HS-27A (cell line): Measurements from ENCODE around the gene LRRN1.

ENCODE experiments used
- DNase-seq: peaks from one replicate; pipeline ENCODE4 v3.0.0-alpha.2; 2012; ENCODE audit warnings: low read depth, missing footprints

LRRN1 gene

DNA sequence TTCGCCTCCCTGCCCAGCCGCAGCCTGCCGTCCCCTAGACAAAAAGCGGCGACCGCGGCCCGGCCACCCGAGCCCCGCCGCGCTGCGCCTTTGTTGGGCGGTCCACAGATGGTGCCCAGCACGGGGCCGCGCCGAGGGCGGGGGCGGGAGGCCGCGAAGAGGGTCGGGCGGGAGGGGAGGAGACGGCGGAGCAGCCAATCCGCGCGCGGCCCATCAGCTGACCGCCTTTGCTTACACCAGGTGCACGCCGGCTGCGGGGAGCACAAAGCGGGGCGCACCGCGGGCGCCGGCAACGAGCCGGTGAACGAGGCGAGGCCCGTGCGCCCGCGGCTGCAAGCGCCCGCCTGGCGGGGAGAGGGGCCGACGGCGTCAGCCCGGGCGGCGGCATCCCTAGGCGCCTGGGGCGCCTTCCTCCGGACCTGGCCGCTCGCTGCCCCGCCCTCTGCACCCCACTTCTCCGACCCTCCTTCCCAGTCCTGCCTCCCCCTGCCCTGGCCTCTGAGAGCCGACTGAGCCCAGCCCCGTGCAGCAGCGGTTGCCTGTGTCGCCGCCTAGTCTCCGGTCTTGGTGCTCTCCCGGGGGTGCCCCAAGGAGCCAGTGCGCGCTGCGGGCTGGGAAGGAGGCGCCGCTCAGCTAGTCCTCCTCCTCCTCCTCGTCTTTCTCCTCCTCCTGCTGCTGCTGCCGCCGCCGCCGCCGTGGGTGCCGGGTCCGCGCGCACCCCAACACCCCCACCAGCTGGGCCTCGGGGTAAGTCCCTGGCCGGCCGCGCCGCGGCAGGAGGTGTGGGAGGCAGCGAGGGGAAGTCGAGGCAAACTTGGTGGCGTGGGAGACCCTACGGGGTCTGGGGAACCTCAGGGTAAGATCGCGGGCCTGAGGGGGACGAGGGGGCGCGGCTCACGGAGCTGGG, at the start of gene LRRN1:
TSS of gene LRRN1 (plus strand) at position 259 of the 907 bp plus-strand sequence. CDS start 45,211 bp downstream, outside the sequence.
- DNase-seq, result no peak

GRCh38 chr3:3753416-3753815, 45.8 kb upstream of the LRRN1 start:
- DNase-seq, result no peak

DNA sequence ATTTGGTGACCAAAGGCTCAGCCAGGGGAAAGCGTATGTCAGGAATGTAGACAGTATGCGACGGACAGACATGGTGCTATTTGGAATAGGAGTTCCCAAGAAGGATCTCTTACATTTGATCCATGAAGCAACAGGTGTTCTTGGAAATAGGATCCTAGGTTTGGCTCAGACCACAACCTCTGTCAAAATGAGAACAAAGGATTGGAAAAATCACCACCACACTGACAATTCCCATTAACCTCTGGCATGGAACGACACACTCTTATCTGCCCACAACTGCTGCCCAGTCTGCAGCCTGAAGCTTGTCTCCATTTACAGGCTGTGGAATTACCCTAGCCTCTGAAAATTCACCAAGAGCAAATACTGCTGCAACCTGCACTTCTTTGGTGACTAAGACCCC, 33.6 kb upstream of the LRRN1 start:
- no peak for DNase-seq

DNA sequence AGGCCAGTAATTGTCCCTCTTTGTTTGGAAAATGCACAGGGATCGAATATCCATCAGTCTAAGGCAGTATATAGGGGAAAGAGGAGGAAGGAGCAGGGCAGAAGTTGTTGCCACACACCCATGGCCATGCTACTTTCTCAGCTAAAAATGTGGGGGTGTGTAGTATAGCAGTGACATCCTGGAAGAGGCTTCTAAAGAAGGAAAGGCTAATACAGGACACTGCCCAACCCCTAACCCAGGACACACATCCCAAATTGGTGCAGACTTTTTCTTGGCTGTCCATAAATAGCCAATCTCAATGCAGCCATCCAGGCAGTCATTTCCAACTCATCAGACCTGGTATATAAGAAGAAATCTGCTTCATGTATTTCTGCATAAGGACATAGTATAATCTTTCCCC, 33.1 kb upstream of the LRRN1 start:
- no peak for DNase-seq

DNA sequence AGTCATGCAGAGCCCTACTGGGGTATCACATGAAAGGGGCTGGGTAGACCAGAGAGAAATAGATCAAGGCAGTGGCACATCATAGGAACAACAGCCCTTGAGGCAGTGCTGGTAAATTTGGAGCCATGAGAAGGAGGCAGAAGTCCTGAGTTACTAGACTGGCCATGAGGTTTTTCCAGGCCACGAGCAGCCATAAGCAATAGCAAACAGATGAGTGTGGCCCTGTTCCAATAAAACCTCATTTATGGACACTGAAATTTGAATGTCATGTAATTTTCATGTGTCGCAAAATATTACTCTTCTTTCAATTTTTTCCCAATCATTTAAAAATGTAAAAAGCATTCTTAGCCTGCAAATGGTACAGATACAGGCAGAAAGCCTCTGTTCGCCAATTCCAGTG, 28.1 kb upstream of the LRRN1 start:
- no peak for DNase-seq

- no peak for DNase-seq
Observed at GRCh38 chr3:3771567-3771966, 27.7 kb upstream of the LRRN1 start.

GRCh38 chr3:3772338-3772737, 26.9 kb upstream of the LRRN1 start:
- DNase-seq, result no peak

DNA sequence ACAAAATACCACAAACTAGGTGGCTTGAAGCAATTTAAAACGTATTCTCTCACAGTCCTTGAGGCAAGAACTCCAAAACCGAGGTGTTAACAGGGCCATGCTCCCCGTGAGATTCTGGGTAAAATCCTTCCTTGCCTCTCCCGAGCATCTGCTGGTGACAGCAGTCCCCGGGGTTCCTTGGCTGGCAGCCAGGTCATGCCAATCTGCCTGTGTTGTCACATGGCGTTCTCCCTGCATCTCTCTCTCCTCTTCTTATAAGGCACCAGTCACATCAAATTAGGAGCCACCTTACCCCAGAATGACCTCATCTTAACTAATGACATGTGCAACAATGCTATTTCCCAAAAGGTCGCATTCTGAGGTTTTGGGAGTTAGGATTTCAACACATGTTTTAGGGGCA, 26.3 kb upstream of the LRRN1 start:
- no peak for DNase-seq

- DNase-seq, result no peak
Observed at GRCh38 chr3:3776607-3777006, 22.6 kb upstream of the LRRN1 start.

DNA sequence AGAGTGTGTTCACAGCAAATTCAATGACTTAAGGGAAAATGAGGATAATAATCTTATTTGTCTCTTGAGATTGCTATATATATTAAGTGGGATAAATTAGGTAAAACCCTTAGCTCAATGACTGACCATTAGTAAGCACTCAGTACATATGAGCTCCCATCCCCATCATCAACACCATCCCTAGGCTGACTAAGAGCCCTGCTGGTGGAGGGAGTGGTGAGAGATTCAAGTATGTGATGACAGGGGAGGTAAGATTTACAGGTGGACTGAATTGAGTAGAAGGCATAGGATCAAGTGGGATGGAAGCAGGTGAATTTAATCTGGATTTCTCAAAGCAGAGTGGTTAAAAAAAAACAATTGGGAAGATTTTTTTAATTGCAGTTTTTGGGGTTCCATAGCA, 21.0 kb upstream of the LRRN1 start:
- DNase-seq, result no peak

DNA sequence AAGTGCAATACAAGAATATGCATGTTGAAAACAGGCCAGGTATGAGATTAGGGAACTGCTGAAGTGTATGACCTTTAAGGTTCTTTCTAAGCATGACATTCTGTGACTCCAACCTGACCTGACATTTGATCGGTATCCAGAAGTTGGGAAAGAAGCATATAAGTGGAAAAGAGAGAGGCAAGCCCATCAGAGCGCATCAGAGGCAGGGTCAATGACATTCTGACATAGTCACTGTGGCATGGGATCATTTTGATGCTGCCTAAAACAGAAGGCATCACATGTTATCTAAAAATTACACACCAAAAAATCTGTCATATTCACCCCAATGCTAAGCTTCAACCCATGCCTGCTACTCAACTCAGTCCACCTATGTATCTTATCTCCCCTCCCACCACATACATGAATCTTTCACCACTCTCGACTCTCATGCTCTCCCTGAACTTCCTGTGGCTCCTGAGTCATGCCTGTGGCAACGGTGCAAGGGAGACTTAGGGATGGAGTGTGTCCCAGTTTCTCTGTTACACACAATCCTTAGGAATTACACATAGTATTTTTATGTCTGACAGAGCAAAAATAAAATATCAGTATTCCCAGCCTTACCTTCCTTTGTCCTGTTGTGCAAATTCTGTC, 20.5 kb upstream of the LRRN1 start:
- DNase-seq, result no peak

GRCh38 chr3:3782457-3782856, 16.8 kb upstream of the LRRN1 start:
- no peak for DNase-seq

- DNase-seq, result no peak
Observed at GRCh38 chr3:3783210-3783609, 16.0 kb upstream of the LRRN1 start.

DNA sequence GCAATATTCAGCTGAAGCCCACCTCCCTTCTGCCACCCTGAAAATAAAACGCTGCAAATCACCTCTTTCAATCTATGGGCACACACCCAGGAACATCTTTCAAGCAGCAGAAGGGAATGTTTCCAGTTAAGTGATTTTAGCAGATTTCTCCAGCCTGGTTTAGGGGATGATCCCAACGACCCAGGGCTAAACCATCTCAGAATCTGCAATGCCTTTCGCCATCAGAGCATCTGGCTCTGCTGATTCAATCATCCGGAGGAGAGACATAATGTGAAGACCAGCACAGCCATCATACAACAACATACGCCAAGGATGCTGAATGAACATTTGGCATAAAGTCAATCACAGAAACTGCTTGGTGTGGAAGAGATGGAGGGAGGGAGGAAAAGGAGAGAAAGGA, 15.5 kb upstream of the LRRN1 start:
- no peak for DNase-seq

DNA sequence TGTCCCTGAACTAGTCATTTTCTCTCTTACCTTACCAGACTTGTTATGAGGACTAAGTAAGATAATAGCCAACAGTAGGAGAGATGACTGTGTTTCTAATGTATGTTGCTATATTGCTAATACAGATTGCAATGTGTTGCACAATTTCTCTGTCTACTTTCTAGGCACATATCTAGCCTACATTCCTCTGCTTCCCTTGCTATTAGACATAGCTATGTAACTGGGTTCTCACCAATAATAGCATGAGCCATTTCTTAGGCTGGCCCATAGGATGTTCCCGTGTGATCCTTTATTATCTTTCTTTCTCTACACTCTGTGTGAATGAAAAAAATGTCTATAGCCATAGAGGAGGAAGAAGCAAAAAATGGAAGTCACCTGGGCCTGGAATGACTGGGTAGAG, 6.8 kb upstream of the LRRN1 start:
- no peak for DNase-seq

- no peak for DNase-seq
Observed at GRCh38 chr3:3798631-3799113, 559 bp upstream of the LRRN1 start.

DNA sequence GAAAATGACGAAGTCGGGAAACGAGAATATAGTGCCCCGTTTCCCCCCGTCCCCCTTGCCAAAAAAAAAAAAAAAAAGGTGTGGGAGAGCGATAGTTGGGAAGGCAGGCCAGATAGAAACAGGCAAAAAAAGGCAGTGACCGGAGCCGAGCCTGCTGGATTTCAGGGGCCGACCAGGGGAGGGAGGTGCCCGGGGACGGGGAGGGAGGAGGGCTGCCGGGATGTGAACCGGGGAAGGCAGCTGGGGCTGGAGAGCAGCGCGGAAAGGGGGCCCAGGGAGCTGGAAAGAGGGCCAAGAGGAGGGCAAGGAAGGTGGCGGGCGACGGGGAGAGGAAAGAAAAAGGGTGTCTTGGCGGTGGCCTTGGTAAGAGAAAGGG, 837 bp downstream of the LRRN1 start:
- no peak for DNase-seq

DNA sequence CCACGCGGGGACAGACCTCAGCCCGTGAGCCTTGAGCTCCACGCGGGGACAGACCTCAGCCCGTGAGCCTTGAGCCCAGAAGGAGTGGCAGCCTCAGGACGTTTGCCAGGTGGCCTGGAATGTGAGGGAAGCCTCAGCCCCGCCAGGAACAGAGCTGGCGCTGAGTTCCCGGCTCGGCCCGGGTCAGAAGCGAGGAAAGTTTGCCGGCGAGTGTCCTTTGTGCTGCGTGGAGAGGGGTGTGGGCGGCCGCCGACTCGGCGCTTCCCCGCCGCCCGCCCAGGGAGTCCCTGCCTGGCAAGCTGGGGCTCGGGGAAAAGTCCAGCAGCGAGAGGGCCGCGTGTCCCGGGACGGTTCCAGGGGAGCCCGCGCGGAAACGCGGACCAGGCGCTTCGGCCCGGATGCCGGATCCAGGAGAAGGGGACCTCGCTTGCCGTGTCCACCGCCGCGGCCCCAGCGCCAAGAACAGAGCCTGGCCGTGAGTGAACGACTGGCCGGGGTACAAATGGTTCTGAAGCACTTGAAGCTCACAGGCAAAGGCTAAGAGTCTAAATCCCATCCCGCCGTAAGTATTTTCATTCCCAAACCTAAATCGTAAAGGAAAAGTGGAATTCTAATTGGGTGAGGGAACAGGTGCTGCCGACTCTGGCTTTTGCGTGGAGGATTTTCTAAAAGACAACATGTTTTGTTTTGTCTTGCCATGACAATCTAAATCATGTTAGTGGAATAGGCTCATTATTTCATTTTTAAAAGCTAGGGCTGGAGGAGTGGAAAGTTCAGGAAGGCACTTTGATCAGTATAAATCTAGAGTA, 1.7 kb downstream of the LRRN1 start:
- no peak for DNase-seq

- no peak for DNase-seq
Observed at GRCh38 chr3:3801494-3801841, 2.2 kb downstream of the LRRN1 start.

DNA sequence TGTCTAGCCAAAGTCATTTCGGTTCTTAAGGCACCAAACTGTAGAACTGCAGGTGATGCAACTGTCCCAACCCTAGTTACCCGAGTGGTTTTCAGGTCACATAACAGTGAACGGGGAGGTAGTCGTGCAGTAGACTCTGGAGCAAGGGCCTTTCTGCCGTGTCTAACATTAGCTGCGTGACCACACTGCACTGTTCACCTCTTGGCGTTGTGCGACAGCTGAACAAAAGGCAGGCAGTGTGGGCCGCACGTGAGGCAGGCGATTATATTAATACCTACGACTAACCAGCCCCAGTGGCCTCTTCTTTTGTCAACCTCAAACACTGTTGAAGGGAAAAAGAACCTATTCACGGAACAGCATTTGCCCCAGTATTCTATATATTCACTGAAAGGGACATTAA, 2.8 kb downstream of the LRRN1 start:
- no peak for DNase-seq

DNA sequence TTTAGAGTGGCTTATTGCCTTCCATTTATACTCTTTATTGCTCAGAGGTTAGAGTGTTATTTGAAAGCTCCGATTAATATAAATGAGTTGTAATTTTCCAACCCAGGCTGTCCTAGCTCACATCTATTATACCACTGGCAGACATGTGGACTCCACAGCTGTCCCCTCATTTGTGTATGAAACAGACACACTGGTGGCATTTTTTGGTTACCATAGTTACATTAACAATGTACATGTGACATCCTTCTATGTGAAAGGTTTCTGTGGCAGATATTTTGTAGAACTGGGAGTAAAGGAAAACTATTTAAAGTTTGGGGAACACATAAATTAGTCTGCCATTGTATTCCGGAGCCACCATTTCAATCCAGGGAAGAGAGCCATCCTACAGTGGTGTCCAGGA, 5.3 kb downstream of the LRRN1 start:
- no peak for DNase-seq

DNA sequence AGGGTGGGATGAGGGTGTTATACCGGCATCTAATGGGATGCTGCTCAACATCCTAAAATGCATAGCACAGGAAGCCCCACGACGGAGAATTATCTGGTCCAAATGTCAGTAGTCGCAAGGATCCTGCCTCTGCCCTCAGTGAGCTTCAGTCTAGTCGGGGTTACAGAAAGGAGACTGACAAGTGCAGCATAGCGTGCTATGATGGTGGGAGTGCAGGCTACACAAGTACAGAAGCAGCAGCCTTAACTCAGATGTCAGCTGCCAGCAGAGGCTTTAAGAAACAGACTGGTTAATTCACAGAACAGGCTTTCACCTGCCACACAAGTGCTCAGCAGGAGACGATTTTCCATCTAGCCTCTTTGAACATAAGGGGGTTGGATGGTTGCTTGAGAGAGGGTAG, 6.9 kb downstream of the LRRN1 start:
- DNase-seq, result no peak

DNA sequence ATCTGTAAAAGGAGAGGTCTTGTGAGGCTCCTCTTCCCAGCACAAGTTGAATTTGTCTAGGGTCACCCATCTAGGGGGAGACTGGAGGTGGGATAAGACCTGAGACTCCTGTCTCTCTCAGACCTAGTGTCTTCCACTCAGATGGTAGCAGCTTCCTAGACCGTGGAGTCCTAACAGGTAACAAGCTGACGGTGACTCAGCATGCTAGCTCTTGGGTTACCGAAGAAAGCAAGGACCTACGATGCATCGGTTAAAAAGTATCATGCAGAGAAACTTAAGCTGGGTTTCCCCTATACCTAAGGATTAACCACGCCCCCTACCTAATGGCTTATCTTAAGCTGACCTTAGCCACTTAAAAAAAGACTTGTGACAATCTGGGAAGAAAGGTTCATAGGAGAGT, 7.6 kb downstream of the LRRN1 start:
- DNase-seq, result no peak
